GM12875 (cell line): Measurements from ENCODE around the gene EIF4G2.

Source experiments
- H3K4me3 ChIP-seq: one replicate; pipeline ENCODE4 v1.5.1; 2011; ENCODE audit warnings: low read depth, low read length, control low read depth
- TF ChIP-seq, protein P1 (sequence below): IDR thresholded peaks from 2 replicates; pipeline ENCODE4 v1.5.1; 2011; ENCODE audit warnings: low read depth, mild to moderate bottlenecking, control low read depth, inconsistent platforms, low read length, moderate library complexity, borderline replicate concordance; ENCODE audit not compliant: insufficient read depth

Gene EIF4G2

GRCh38 chr11:10807493-10808234, 1.1 kb downstream of the EIF4G2 start:
- TF ChIP-seq, protein P1, sequence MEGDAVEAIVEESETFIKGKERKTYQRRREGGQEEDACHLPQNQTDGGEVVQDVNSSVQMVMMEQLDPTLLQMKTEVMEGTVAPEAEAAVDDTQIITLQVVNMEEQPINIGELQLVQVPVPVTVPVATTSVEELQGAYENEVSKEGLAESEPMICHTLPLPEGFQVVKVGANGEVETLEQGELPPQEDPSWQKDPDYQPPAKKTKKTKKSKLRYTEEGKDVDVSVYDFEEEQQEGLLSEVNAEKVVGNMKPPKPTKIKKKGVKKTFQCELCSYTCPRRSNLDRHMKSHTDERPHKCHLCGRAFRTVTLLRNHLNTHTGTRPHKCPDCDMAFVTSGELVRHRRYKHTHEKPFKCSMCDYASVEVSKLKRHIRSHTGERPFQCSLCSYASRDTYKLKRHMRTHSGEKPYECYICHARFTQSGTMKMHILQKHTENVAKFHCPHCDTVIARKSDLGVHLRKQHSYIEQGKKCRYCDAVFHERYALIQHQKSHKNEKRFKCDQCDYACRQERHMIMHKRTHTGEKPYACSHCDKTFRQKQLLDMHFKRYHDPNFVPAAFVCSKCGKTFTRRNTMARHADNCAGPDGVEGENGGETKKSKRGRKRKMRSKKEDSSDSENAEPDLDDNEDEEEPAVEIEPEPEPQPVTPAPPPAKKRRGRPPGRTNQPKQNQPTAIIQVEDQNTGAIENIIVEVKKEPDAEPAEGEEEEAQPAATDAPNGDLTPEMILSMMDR = no peak
- H3K4me3 ChIP-seq = peak overlapping the region; percentile 99

GRCh38 chr11:10806206-10806605, 2.5 kb downstream of the EIF4G2 start:
- TF ChIP-seq, protein P1 = no peak
- H3K4me3 ChIP-seq = no peak overlapping the region

DNA sequence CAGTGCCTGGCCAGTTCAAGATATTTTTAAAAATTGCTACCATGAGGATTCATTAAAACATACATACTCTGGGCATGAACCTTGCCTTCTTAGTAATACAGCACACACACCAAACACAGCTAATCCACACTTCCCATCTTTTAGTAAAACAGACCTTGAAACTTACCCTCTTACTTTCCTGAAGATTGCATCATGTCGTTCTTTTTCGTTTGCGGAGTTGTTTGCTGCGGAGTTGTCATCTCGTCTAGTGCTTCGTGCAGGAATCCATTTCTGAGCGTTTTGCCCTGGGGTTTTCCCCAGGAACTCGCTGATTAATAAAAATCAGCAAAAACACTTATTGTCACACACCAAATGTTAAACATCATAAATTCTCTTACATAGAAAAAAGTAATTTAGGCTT, 3.0 kb downstream of the EIF4G2 start:
- TF ChIP-seq, protein P1 = no peak
- no peak overlapping the region for H3K4me3 ChIP-seq

- H3K4me3 ChIP-seq = no peak overlapping the region
- TF ChIP-seq, protein P1 = no peak
Measured at GRCh38 chr11:10803676-10804075, 5.0 kb downstream of the EIF4G2 start.

DNA sequence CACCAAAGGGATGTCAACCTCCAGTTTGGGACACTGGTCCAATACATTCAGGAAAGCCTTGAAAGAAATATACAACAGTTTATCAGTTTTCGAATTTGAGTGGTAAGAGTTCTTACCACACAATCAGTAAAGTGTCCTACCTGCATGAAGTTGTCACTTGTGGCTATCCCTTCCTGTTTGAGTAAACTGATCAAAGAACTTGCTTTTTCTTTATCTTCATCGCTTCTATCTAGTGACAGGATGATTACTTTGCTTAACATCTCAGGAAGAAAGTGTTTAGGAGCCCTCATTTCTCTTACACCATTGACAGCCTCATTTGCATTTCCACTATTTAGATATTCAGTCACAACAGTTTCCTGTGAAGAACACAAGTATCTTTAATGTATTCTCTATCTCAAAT, 8.4 kb downstream of the EIF4G2 start:
- TF ChIP-seq, protein P1 = no peak
- H3K4me3 ChIP-seq = no peak overlapping the region

- TF ChIP-seq, protein P1 = no peak
- H3K4me3 ChIP-seq = no peak overlapping the region
Measured at GRCh38 chr11:10798330-10798928, 10.3 kb downstream of the EIF4G2 start.

GRCh38 chr11:10797531-10797930, 11.2 kb downstream of the EIF4G2 start:
- TF ChIP-seq, protein P1 = no peak
- no peak overlapping the region for H3K4me3 ChIP-seq
